ENCODE data around the gene DGUOK.

The DGUOK gene

GRCh38 chr2:73922681-73923080 lies 4.0 kb upstream of the DGUOK start:
- Histone ChIP-seq H3K27ac (ENCODE audit: low read length) (no peak overlapping the region), H3K4me1 (ENCODE audit: low read length) (peaks cover 16% of the 10 kb centered on the region), H3K9ac (ENCODE audit: low read length) (no peak overlapping the region), H4K20me1 (ENCODE audit: insufficient read depth, low read length) (no peaks in the 10 kb centered on the region), H3K79me2 (ENCODE audit: low read length) (peaks cover 10% of the 10 kb centered on the region), H3K4me2 (ENCODE audit: low read length) (no peak overlapping the region), H3K36me3 (replicated peaks; ENCODE audit: low read depth, low read length) (peaks cover 25% of the 10 kb centered on the region), H3K9me3 (ENCODE audit: insufficient read depth, low read length) (no peaks in the 10 kb centered on the region), H3K4me3 (ENCODE audit: low read length) (no peak overlapping the region), H2AFZ (ENCODE audit: low read depth, low read length) (no peak overlapping the region), H3K27me3 (ENCODE audit: low read depth, low read length) (no peaks in the 10 kb centered on the region)
- TF ChIP-seq EZH2phosphoT487 (IDR thresholded peaks at IDR 0.05; ENCODE audit: low read depth) (no peak), CTCF (IDR thresholded peaks at IDR 0.05; ENCODE audit: low read depth, low read length) (no peak)

- peaks cover 34% of the 10 kb centered on the region for H3K4me1 ChIP-seq (ENCODE audit: low read length)
- no peaks in the 10 kb centered on the region for H3K27me3 ChIP-seq (ENCODE audit: low read depth, low read length)
- peaks cover 6% of the 10 kb centered on the region for H3K36me3 ChIP-seq (replicated peaks; ENCODE audit: low read depth, low read length)
- H3K79me2 ChIP-seq (ENCODE audit: low read length): peaks cover 35% of the 10 kb centered on the region
- no peaks in the 10 kb centered on the region for H3K9me3 ChIP-seq (ENCODE audit: insufficient read depth, low read length)
- H3K4me3 ChIP-seq (ENCODE audit: low read length): peak overlapping the region; percentile 93
- H3K27ac ChIP-seq (ENCODE audit: low read length): peak overlapping the region; percentile 78
- no peak overlapping the region for H3K9ac ChIP-seq (ENCODE audit: low read length)
- H3K4me2 ChIP-seq (ENCODE audit: low read length): peak overlapping the region; percentile 93
- TF ChIP-seq CTCF (IDR thresholded peaks at IDR 0.05; ENCODE audit: low read depth, low read length): no peak
- peaks cover 18% of the 10 kb centered on the region for H4K20me1 ChIP-seq (ENCODE audit: insufficient read depth, low read length)
- 0 out of 2 replicates have a peak overlapping the region, but pooled peaks have one; percentile 70 for H2AFZ ChIP-seq (ENCODE audit: low read depth, low read length)
Observed at GRCh38 chr2:73925033-73925704, 1.5 kb upstream of the DGUOK start.

- Histone ChIP-seq H3K27me3 (ENCODE audit: low read depth, low read length) (no peaks in the 10 kb centered on the region), H3K4me3 (ENCODE audit: low read length) (peak overlapping the region; percentile 93), H3K27ac (ENCODE audit: low read length) (peak overlapping the region; percentile 78), H3K36me3 (replicated peaks; ENCODE audit: low read depth, low read length) (peaks cover 3% of the 10 kb centered on the region), H3K79me2 (ENCODE audit: low read length) (peaks cover 41% of the 10 kb centered on the region), H3K9ac (ENCODE audit: low read length) (peak overlapping the region; percentile 94), H2AFZ (ENCODE audit: low read depth, low read length) (peak overlapping the region; percentile 82), H3K4me1 (ENCODE audit: low read length) (peaks cover 34% of the 10 kb centered on the region), H3K4me2 (ENCODE audit: low read length) (peak overlapping the region; percentile 93), H3K9me3 (ENCODE audit: insufficient read depth, low read length) (no peaks in the 10 kb centered on the region), H4K20me1 (ENCODE audit: insufficient read depth, low read length) (peaks cover 23% of the 10 kb centered on the region)
- TF ChIP-seq CTCF (IDR thresholded peaks at IDR 0.05; ENCODE audit: low read depth, low read length) (no peak), EZH2phosphoT487 (IDR thresholded peaks at IDR 0.05; ENCODE audit: low read depth) (no peak)
Observed at GRCh38 chr2:73925853-73926492, 707 bp upstream of the DGUOK start.

- Histone ChIP-seq H3K79me2 (ENCODE audit: low read length) (peaks cover 55% of the 10 kb centered on the region), H2AFZ (ENCODE audit: low read depth, low read length) (no peak overlapping the region; the same call in 1 of the 2 replicates), H3K4me3 (ENCODE audit: low read length) (peak overlapping the region; percentile 93), H4K20me1 (ENCODE audit: insufficient read depth, low read length) (peaks cover 36% of the 10 kb centered on the region), H3K27me3 (ENCODE audit: low read depth, low read length) (no peaks in the 10 kb centered on the region), H3K36me3 (replicated peaks; ENCODE audit: low read depth, low read length) (peaks cover 3% of the 10 kb centered on the region), H3K4me2 (ENCODE audit: low read length) (peak overlapping the region; percentile 72), H3K9me3 (ENCODE audit: insufficient read depth, low read length) (no peaks in the 10 kb centered on the region), H3K27ac (ENCODE audit: low read length) (peak overlapping the region; percentile 78), H3K9ac (ENCODE audit: low read length) (peak overlapping the region; percentile 94), H3K4me1 (ENCODE audit: low read length) (peaks cover 34% of the 10 kb centered on the region)
- TF ChIP-seq EZH2phosphoT487 (IDR thresholded peaks at IDR 0.05; ENCODE audit: low read depth) (no peak), CTCF (IDR thresholded peaks at IDR 0.05; ENCODE audit: low read depth, low read length) (no peak)
Observed at GRCh38 chr2:73927344-73927743, 664 bp downstream of the DGUOK start.

All from OCI-LY3 (cell line).